T-helper 2 cell treated with Interferon-gamma antibody and Interleukin-4, amounts not matched to agents 100 ng/mL and 5 ng/mL, for 36 hours (primary cell): ENCODE data around the gene ARHGAP12. TPM values are rescaled to one million over a fixed set of nuclear protein-coding genes. Genes with fewer than 3 reads are reported as not detected.
"Not testable (repeated sequence)": the region's sequence is repeated elsewhere in the genome, so short reads cannot be mapped to it uniquely, and the experiment has no call there.

Experiments
- intact Hi-C: fragments of 100-400 bp; cut with micrococcal nuclease; formaldehyde crosslinking; loops from one replicate; pipeline ENCODE4 v1.15.1; 2023
- total RNA-seq: library from RNA; stranded (reverse); gene quantifications from 2 replicates; pipeline ENCODE4 v1.2.3, GENCODE V29; 2022

The ARHGAP12 gene
- 5.3 TPM in 2 replicates for total RNA-seq

- intact Hi-C loops: loop anchor here (2.0 to 10.0 kb wide), 6 partner anchors 49 to 1224 kb away; partner anchors contain the start of genes EPC1, KIF5B and ZEB1
Observed at GRCh38 chr10:31928549-31929260, at the start of gene ARHGAP12. TSS of gene ARHGAP12 (minus strand) at chr10:31928831. CDS start at chr10:31908855, 19,976 bp downstream.

GRCh38 chr10:31978156-31978483 is 49.5 kb upstream of the ARHGAP12 start:
- intact Hi-C loops: loop anchor here (5.0 kb wide), 1 partner anchor 51 kb away; the partner anchor contains the start of gene ARHGAP12

GRCh38 chr10:31977440-31978155 is 49.0 kb upstream of the ARHGAP12 start:
- intact Hi-C loops: loop anchor here (5.0 kb wide), 1 partner anchor 50 kb away; the partner anchor contains the start of gene ARHGAP12

GRCh38 chr10:31975157-31975765 is 46.6 kb upstream of the ARHGAP12 start:
- intact Hi-C loops: loop anchor here (5.0 kb wide), 1 partner anchor 48 kb away; the partner anchor contains the start of gene ARHGAP12

- intact Hi-C loops: loop anchor here (5.0 kb wide), 1 partner anchor 47 kb away; the partner anchor contains the start of gene ARHGAP12
Observed at GRCh38 chr10:31974434-31975124, 45.9 kb upstream of the ARHGAP12 start.

- intact Hi-C loops: no loop called here
Observed at GRCh38 chr10:31972519-31973041, 43.9 kb upstream of the ARHGAP12 start.

- intact Hi-C loops: not testable (repeated sequence)
Observed at GRCh38 chr10:31969847-31970246, 41.2 kb upstream of the ARHGAP12 start.

GRCh38 chr10:31963589-31963980 is 35.0 kb upstream of the ARHGAP12 start:
- intact Hi-C loops: no loop called here

GRCh38 chr10:31962826-31963588 is 34.4 kb upstream of the ARHGAP12 start:
- intact Hi-C loops: no loop called here

- intact Hi-C loops: no loop called here
Observed at GRCh38 chr10:31961277-31962074, 32.8 kb upstream of the ARHGAP12 start.

GRCh38 chr10:31959461-31960173 is 31.0 kb upstream of the ARHGAP12 start:
- intact Hi-C loops: no loop called here

GRCh38 chr10:31958856-31959255 is 30.2 kb upstream of the ARHGAP12 start:
- intact Hi-C loops: no loop called here

- intact Hi-C loops: no loop called here
Observed at GRCh38 chr10:31956200-31956946, 27.7 kb upstream of the ARHGAP12 start.

GRCh38 chr10:31954410-31955191 is 26.0 kb upstream of the ARHGAP12 start:
- intact Hi-C loops: no loop called here

- intact Hi-C loops: no loop called here
Observed at GRCh38 chr10:31953480-31953879, 24.8 kb upstream of the ARHGAP12 start.

- intact Hi-C loops: no loop called here
Observed at GRCh38 chr10:31953080-31953479, 24.4 kb upstream of the ARHGAP12 start.

GRCh38 chr10:31952066-31952465 is 23.4 kb upstream of the ARHGAP12 start:
- intact Hi-C loops: no loop called here
